Measurements from ENCODE around the gene LINGO1. TPM values are rescaled to one million over a fixed set of nuclear protein-coding genes. Genes with fewer than 3 reads are reported as not detected.

The LINGO1 gene
- total and polyA plus RNA-seq, 2 of the 8 experiments (the other 6 are each of a cell fraction or from before 2014, with no cell fraction given): 57.1 to 114 TPM

DNA sequence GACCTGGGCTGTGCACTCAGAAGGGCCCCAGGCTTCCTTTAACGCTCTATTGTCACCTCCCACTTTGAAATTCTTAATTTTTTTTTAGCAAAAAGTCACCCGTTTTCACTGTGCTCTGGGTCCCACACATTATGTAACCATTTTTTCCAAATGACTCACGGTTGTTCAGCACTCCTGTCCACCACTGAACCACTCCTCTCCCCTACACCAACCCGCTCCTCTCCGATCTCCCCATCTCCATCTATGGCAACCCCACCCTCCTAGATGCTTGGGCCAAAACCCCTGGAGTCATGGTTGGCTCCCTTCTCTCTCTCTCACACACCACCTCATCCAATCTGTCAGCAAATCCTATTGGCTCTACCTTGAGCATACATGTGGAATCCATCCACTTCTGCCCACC lies 41.2 kb upstream of the LINGO1 start (continued):
- TF ChIP-seq, protein P1, sequence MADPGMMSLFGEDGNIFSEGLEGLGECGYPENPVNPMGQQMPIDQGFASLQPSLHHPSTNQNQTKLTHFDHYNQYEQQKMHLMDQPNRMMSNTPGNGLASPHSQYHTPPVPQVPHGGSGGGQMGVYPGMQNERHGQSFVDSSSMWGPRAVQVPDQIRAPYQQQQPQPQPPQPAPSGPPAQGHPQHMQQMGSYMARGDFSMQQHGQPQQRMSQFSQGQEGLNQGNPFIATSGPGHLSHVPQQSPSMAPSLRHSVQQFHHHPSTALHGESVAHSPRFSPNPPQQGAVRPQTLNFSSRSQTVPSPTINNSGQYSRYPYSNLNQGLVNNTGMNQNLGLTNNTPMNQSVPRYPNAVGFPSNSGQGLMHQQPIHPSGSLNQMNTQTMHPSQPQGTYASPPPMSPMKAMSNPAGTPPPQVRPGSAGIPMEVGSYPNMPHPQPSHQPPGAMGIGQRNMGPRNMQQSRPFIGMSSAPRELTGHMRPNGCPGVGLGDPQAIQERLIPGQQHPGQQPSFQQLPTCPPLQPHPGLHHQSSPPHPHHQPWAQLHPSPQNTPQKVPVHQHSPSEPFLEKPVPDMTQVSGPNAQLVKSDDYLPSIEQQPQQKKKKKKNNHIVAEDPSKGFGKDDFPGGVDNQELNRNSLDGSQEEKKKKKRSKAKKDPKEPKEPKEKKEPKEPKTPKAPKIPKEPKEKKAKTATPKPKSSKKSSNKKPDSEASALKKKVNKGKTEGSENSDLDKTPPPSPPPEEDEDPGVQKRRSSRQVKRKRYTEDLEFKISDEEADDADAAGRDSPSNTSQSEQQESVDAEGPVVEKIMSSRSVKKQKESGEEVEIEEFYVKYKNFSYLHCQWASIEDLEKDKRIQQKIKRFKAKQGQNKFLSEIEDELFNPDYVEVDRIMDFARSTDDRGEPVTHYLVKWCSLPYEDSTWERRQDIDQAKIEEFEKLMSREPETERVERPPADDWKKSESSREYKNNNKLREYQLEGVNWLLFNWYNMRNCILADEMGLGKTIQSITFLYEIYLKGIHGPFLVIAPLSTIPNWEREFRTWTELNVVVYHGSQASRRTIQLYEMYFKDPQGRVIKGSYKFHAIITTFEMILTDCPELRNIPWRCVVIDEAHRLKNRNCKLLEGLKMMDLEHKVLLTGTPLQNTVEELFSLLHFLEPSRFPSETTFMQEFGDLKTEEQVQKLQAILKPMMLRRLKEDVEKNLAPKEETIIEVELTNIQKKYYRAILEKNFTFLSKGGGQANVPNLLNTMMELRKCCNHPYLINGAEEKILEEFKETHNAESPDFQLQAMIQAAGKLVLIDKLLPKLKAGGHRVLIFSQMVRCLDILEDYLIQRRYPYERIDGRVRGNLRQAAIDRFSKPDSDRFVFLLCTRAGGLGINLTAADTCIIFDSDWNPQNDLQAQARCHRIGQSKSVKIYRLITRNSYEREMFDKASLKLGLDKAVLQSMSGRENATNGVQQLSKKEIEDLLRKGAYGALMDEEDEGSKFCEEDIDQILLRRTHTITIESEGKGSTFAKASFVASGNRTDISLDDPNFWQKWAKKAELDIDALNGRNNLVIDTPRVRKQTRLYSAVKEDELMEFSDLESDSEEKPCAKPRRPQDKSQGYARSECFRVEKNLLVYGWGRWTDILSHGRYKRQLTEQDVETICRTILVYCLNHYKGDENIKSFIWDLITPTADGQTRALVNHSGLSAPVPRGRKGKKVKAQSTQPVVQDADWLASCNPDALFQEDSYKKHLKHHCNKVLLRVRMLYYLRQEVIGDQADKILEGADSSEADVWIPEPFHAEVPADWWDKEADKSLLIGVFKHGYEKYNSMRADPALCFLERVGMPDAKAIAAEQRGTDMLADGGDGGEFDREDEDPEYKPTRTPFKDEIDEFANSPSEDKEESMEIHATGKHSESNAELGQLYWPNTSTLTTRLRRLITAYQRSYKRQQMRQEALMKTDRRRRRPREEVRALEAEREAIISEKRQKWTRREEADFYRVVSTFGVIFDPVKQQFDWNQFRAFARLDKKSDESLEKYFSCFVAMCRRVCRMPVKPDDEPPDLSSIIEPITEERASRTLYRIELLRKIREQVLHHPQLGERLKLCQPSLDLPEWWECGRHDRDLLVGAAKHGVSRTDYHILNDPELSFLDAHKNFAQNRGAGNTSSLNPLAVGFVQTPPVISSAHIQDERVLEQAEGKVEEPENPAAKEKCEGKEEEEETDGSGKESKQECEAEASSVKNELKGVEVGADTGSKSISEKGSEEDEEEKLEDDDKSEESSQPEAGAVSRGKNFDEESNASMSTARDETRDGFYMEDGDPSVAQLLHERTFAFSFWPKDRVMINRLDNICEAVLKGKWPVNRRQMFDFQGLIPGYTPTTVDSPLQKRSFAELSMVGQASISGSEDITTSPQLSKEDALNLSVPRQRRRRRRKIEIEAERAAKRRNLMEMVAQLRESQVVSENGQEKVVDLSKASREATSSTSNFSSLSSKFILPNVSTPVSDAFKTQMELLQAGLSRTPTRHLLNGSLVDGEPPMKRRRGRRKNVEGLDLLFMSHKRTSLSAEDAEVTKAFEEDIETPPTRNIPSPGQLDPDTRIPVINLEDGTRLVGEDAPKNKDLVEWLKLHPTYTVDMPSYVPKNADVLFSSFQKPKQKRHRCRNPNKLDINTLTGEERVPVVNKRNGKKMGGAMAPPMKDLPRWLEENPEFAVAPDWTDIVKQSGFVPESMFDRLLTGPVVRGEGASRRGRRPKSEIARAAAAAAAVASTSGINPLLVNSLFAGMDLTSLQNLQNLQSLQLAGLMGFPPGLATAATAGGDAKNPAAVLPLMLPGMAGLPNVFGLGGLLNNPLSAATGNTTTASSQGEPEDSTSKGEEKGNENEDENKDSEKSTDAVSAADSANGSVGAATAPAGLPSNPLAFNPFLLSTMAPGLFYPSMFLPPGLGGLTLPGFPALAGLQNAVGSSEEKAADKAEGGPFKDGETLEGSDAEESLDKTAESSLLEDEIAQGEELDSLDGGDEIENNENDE (IDR thresholded peaks at IDR 0.05; ENCODE audit: insufficient replicate concordance, low read length): no peak

All from H1 (cell line).